ENCODE results near the gene CTTNBP2NL.

Gene CTTNBP2NL

DNA sequence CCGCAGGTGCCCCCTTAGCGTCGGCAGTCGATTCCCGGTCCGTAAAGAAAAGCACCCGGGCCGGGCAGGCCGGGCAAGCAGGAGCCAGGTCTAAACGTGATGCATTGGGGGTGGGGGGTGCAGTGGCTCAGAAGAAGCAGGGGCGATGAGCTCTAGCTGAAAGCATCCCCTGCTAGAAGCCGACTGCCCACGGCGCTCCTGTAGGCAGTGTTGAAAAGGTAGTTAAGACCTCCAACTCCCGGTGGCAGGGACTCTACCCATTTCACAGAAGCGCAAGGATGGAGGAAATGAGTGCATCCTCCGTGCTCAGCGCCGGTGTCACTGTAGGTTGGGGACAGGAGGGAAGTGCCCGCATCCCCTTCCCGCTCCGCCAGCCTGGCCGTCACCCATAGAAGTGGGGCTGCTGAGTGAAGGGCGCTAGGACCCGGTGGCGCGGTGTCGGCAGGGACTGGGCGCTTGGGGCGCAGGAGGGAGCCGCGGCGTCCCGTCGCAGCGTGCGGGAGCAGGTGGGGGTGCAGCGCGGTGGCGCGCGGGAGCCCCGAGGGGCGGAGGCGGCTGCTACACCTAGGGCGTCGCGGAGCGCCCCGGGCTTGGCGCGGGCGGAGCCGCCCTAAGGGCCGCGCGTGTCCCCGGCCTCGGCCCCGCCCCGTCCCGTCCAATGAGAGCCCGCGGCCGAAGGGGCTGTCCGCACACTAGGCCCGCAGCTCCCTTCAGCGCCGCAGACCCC is 112.4 kb downstream of the CTTNBP2NL start, which contains the start of gene WNT2B:
TSS of gene WNT2B (plus strand) at position 688 of the 727 bp plus-strand sequence. CDS start 298 bp downstream, outside the sequence.
- peak; percentile 33 to 35 for DNase-seq
- TF ChIP-seq GATA1 (IDR thresholded peaks at IDR 0.05; ENCODE audit: low read depth, low read length) (no peak), POLR2A (IDR thresholded peaks at IDR 0.05; ENCODE audit: low read length) (no peak)

- DNase-seq, result peak; percentile 15 to 20
- no peak for TF ChIP-seq GATA1 (IDR thresholded peaks at IDR 0.05; ENCODE audit: low read depth, low read length)
- no peak for TF ChIP-seq POLR2A (IDR thresholded peaks at IDR 0.05; ENCODE audit: low read length)
Measured at GRCh38 chr1:112509005-112509659, 113.1 kb downstream of the CTTNBP2NL start.

- DNase-seq, result no peak
- TF ChIP-seq GATA1 (IDR thresholded peaks at IDR 0.05; ENCODE audit: low read depth, low read length) (no peak), POLR2A (IDR thresholded peaks at IDR 0.05; ENCODE audit: low read length) (no peak)
Measured at GRCh38 chr1:112509660-112510178, 113.7 kb downstream of the CTTNBP2NL start.

DNA sequence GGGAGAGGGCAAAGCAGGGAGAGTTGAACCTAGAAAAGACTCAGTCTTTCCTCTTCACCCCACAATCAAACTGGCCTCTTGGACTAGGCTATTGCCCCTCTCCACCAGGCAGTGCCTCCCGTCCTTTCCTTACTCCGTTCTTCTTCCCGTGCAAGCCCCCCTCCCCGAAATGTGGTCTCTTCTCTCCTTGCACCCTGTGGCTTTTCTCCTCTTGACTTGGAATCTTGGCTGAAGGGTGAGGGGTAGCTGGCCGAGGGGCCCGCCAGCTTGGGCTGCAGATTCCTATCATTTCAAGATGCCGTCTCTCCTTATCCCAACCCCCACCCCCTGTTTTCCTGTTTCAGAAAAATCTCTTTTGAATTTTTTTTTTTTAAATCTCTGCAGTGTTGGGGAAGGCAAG is 114.3 kb downstream of the CTTNBP2NL start:
- no peak for DNase-seq
- no peak for TF ChIP-seq GATA1 (IDR thresholded peaks at IDR 0.05; ENCODE audit: low read depth, low read length)
- no peak for TF ChIP-seq POLR2A (IDR thresholded peaks at IDR 0.05; ENCODE audit: low read length)

Measured in erythroblast (primary cell).